Ishikawa (cell line): ENCODE data around the gene C2CD2.

Experiments
- CEBPB ChIP-seq: IDR thresholded peaks from 2 replicates; pipeline ENCODE4 v1.6.1; 2012
- EGR1 ChIP-seq: IDR thresholded peaks from 2 replicates; pipeline ENCODE4 v1.6.1; 2012
- EP300 ChIP-seq: IDR thresholded peaks from 2 replicates; pipeline ENCODE4 v1.6.1; 2012; ENCODE audit warnings: borderline replicate concordance
- FOXM1 ChIP-seq: IDR thresholded peaks from 2 replicates; pipeline ENCODE4 v1.6.1; 2012; ENCODE audit warnings: low read depth, borderline replicate concordance
- RAD21 ChIP-seq: IDR thresholded peaks from 2 replicates; pipeline ENCODE4 v1.6.1; 2012; ENCODE audit warnings: low read depth
- TAF1 ChIP-seq: IDR thresholded peaks from 2 replicates; pipeline ENCODE4 v1.6.1; 2012; ENCODE audit warnings: low read depth, mild to moderate bottlenecking
- TCF12 ChIP-seq: IDR thresholded peaks from 2 replicates; pipeline ENCODE4 v1.6.1; 2012; ENCODE audit warnings: low read depth
- TEAD4 ChIP-seq: IDR thresholded peaks from 2 replicates; pipeline ENCODE4 v1.6.1; 2012
- YY1 ChIP-seq: IDR thresholded peaks from 2 replicates; pipeline ENCODE4 v1.6.1; 2012; ENCODE audit warnings: low read depth
- TF ChIP-seq, protein P1 (sequence below): IDR thresholded peaks from 2 replicates; pipeline ENCODE4 v1.6.1; 2012; ENCODE audit warnings: low read depth, mild to moderate bottlenecking
- TF ChIP-seq, protein P2 (sequence below): IDR thresholded peaks from 2 replicates; pipeline ENCODE4 v1.6.1; 2012

DNA sequence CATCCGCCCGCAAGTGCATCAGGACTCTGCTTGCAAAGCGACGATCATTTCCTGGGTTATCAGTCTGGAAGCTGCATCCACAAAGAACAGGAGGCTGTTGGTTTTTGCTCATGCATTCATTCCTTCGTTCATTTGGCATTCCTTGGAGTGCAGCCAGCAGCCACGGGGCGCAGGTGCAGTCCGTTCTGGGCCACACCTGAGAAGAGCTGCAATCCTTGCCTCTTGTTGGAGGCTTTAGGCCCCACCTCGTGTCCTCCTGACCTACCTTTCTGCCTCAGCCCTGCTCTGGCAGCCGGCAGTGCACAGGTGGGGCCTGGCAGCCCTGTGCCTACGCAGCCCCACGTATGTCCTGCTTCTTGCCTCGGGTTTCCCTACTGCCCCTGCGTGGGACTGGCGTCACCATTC lies 19.6 kb upstream of the C2CD2 start:
- TF ChIP-seq, protein P1, sequence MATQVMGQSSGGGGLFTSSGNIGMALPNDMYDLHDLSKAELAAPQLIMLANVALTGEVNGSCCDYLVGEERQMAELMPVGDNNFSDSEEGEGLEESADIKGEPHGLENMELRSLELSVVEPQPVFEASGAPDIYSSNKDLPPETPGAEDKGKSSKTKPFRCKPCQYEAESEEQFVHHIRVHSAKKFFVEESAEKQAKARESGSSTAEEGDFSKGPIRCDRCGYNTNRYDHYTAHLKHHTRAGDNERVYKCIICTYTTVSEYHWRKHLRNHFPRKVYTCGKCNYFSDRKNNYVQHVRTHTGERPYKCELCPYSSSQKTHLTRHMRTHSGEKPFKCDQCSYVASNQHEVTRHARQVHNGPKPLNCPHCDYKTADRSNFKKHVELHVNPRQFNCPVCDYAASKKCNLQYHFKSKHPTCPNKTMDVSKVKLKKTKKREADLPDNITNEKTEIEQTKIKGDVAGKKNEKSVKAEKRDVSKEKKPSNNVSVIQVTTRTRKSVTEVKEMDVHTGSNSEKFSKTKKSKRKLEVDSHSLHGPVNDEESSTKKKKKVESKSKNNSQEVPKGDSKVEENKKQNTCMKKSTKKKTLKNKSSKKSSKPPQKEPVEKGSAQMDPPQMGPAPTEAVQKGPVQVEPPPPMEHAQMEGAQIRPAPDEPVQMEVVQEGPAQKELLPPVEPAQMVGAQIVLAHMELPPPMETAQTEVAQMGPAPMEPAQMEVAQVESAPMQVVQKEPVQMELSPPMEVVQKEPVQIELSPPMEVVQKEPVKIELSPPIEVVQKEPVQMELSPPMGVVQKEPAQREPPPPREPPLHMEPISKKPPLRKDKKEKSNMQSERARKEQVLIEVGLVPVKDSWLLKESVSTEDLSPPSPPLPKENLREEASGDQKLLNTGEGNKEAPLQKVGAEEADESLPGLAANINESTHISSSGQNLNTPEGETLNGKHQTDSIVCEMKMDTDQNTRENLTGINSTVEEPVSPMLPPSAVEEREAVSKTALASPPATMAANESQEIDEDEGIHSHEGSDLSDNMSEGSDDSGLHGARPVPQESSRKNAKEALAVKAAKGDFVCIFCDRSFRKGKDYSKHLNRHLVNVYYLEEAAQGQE: no peak
- TF ChIP-seq TCF12 (no peak), YY1 (no peak), EGR1 (no peak), EP300 (no peak), RAD21 (no peak), TEAD4 (no peak), CEBPB (no peak), FOXM1 (no peak), TAF1 (no peak)
- TF ChIP-seq, protein P2, sequence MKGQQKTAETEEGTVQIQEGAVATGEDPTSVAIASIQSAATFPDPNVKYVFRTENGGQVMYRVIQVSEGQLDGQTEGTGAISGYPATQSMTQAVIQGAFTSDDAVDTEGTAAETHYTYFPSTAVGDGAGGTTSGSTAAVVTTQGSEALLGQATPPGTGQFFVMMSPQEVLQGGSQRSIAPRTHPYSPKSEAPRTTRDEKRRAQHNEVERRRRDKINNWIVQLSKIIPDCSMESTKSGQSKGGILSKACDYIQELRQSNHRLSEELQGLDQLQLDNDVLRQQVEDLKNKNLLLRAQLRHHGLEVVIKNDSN: no peak
